Posterior cingulate gyrus (tissue), 11 donors: Measurements from ENCODE around the gene SMG6.

ENCODE experiments used
- DNase-seq, 10 donors: peaks; one replicate each; pipeline versions ENCODE4 v3.0.0 to v3.0.0-alpha.2; 2020 to 2021; ENCODE audit warnings: mixed read lengths in 3 of 10
- intact Hi-C: fragments of 100-400 bp; cut with DNase I; formaldehyde crosslinking; loops from one replicate; pipeline ENCODE4 v1.15.1; 2023

The SMG6 gene

DNA sequence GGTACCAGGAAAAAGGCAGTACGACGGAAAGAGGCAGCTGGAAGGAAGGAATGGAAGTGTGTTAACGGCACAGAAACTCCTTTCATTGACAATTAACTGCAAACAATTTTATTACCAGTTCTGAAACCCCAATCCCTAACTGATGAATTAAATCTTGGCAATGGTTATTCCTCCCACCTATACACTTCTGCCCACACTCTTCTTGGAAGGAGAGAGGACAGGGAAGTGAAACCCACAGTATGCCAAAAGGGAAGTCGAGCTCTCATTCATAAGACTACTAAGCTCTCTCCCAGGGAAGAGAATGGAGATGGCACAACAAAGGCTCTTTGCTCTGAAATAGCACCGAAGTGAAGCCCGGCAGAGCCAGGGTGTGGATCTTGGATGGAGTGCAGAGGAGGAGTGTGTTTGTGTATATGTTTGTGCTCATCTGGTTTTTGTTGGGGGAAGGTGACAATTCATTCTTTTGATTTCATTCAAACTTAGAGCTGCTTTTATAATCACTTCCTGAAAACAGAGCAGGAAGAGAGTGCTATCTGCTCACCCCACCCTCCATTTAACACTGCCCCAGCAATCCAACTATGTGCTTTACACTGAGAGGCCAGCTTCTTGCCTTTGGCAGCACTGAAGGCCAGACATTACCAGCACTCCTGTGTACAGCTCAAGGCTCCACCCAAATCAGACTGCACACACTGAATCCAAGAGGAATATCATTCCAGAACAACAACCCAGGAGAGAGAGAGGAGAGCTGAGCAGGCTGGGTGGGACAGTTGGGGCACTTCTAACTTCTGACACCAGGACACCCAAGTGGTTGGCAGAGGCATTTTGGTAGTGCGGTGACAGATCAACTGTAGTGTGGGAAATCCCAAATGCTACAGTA lies 180.0 kb downstream of the SMG6 start:
- DNase-seq, result peak in 2 of 10 donors; percentile 15 to 21
- intact Hi-C loops, result no loop called here

GRCh38 chr17:2122641-2123302 lies 180.8 kb downstream of the SMG6 start:
- intact Hi-C loops, result no loop called here
- peak in 6 of 10 donors; percentile 10 to 87 (median 17) for DNase-seq

GRCh38 chr17:2120586-2121335 lies 182.8 kb downstream of the SMG6 start:
- peak in 1 of 10 donors; percentile 8 for DNase-seq
- intact Hi-C loops, result no loop called here

- DNase-seq, result peak in 1 of 10 donors; percentile 18
- intact Hi-C loops, result no loop called here
Observed at GRCh38 chr17:2113279-2113622, 190.3 kb downstream of the SMG6 start.

- DNase-seq, result no peak
Observed at GRCh38 chr17:2111691-2112090, 191.9 kb downstream of the SMG6 start.

GRCh38 chr17:2110436-2110835 lies 193.1 kb downstream of the SMG6 start:
- peak in 1 of 10 donors; percentile 7 for DNase-seq
- intact Hi-C loops, result no loop called here

More at GRCh38 chr17:2111691-2112090, 191.9 kb downstream of the SMG6 start:
- intact Hi-C loops, result no loop called here

DNA sequence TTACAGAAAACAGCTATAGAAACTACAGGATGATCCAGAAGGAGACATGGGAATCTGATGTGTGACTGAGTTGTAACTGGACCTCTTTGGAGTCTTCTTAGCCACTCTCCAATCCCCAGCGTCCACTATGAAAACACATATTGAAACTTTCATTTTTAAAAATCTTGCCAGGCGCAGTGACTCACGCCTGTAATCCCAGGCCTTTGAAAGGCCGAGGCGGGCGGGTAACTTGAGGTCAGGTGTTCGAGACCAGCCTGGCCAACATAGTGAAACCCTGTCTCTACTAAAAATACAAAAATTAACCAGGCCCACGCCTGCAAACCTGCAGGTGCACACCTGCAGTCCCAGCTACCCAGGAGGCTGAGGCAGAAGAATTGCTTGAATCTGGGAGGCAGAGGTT lies 195.4 kb downstream of the SMG6 start:
- peak in 1 of 10 donors; percentile 56 for DNase-seq
- intact Hi-C loops, result no loop called here

DNA sequence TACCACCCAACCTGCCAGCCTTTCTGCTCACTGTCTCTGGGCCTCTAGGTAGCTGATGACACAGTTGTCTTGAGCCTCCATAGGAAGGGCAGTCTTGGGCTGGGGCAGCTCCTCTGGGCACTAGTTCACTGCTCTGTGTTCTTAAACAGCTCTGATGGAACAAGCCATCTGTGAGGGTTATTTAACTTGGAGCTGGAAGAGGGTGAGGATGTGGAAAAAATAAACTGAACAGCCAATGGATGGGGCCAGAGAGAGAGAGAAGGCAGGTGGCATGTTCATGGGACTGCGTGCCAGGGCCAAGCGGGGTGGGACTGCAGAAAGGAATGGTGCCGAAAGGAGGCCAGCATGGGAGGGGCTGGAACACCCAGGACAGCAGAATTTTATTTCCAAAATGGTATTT lies 196.1 kb downstream of the SMG6 start:
- DNase-seq, result no peak

GRCh38 chr17:2107050-2107449 lies 196.5 kb downstream of the SMG6 start:
- intact Hi-C loops, result no loop called here
- no peak for DNase-seq

More for the DNA sequence above, 196.1 kb downstream of the SMG6 start:
- intact Hi-C loops, result no loop called here

DNA sequence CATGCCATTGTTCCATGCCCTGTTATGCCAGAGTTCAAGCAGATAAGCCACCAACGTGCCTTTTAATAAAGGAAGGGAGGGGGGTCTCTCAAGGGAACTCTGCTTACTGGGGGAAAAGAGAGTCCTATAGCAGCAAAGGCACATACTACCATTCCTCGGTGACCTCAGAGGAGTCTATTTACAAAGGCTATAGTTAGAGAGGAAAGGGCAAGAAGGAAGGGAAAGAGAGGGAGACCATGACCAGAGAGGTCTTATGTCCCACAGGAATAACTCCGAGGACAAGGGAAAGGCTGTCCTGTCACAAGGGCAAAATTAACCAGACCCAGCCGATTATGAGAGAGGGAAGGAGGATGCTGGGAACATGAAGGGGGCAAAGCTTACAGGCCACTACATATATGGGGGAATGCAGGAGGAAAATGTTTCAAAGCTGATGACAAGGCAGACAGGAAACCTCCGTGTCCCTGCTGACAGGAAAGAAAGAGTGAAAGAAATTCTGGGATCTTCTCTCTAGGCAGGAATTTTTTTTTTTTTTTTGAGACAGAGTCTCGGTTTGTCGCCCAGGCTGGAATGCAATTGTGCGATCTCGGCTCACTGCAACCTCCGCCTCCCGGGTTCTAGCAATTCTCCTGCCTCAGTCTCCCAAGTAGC lies 197.2 kb downstream of the SMG6 start:
- intact Hi-C loops, result no loop called here

GRCh38 chr17:2105663-2106062 lies 197.9 kb downstream of the SMG6 start:
- DNase-seq, result no peak
- intact Hi-C loops, result no loop called here

More for the DNA sequence above, 197.2 kb downstream of the SMG6 start:
- DNase-seq, result no peak

DNA sequence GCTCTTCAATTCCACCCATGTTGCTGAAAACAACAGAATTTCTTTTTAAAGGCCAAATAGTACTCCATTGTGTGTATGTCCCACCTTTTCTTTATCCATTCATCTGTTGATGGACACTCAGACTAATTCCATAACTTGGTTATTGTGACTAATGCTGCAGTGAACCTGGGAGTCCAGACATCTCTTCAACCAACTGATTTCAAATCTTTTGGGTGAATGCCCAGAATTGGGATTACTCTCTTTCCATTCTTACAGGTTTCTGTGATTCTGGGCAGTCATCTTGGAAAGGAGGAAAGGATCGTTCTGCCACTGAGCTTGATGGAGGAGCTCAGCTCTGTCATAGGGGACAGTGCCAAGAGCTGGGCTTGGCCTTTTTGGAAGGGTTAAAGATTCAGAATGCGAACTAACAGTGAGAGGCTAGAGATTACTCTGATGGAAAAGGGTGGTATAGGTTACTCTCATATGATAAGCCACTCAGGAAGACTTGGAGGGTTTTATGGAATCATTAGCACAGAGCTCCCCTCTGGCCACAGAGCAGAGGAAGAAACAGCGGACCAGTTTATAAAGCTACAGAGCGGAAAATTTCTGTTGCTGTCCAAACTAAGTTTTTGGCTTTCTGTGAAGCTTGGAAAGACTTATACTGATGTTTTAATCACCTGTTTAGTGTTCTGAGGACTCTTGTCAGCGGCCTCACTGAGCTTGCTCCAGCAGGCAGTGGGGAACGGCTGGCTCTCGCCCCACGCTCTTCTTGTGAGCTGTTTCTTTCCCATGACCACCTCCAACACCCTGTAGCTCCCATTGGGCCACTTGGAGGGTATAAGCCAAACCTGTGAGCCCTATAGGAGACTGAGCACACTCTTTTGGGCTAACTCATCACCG lies 200.4 kb downstream of the SMG6 start:
- no peak for DNase-seq
- intact Hi-C loops, result no loop called here

- intact Hi-C loops, result no loop called here
- no peak for DNase-seq
Observed at GRCh38 chr17:2101448-2102257, 201.9 kb downstream of the SMG6 start.

- intact Hi-C loops, result no loop called here
- peak in 1 of 10 donors; percentile 49 for DNase-seq
Observed at GRCh38 chr17:2095536-2095910, 208.1 kb downstream of the SMG6 start.

GRCh38 chr17:2094891-2095535 lies 208.6 kb downstream of the SMG6 start:
- DNase-seq, result peak; percentile 38 to 94 (median 70)
- intact Hi-C loops, result no loop called here

GRCh38 chr17:2093349-2093748 lies 210.2 kb downstream of the SMG6 start:
- intact Hi-C loops, result no loop called here
- DNase-seq, result peak in 1 of 10 donors; percentile 43

GRCh38 chr17:2092253-2092652 lies 211.3 kb downstream of the SMG6 start:
- intact Hi-C loops, result no loop called here

More at GRCh38 chr17:2092253-2092652, 211.3 kb downstream of the SMG6 start:
- DNase-seq, result no peak
